ENCODE data around the gene DSCAML1. TPM values are rescaled to one million over a fixed set of nuclear protein-coding genes. Genes with fewer than 3 reads are reported as not detected.

Gene DSCAML1
- total RNA-seq, 1 donor from 2014 or later = not detected

- peaks cover 28% of the 10 kb centered on the region for H3K4me1 Mint-ChIP-seq (ENCODE audit: unreplicated experiment)
Observed at GRCh38 chr11:117817368-117818040, 20.5 kb upstream of the DSCAML1 start.

GRCh38 chr11:117816846-117817367, 19.9 kb upstream of the DSCAML1 start:
- Mint-ChIP-seq H3K27me3 (ENCODE audit: unreplicated experiment) (no peaks in the 10 kb centered on the region), H3K36me3 (ENCODE audit: unreplicated experiment) (no peaks in the 10 kb centered on the region), H3K4me1 (ENCODE audit: unreplicated experiment) (peaks cover 28% of the 10 kb centered on the region), H3K9me3 (ENCODE audit: unreplicated experiment) (no peaks in the 10 kb centered on the region), H3K4me3 (ENCODE audit: unreplicated experiment) (no peak overlapping the region), H3K27ac (ENCODE audit: unreplicated experiment) (peak overlapping the region; percentile 44)
- TF ChIP-seq CTCF (IDR thresholded peaks at IDR 0.05) = no peak
- no peak for DNase-seq (ENCODE audit: extremely low spot score, unreplicated experiment)

More at GRCh38 chr11:117817368-117818040, 20.5 kb upstream of the DSCAML1 start:
- Mint-ChIP-seq H3K27ac (ENCODE audit: unreplicated experiment) (peak overlapping the region; percentile 44), H3K9me3 (ENCODE audit: unreplicated experiment) (no peaks in the 10 kb centered on the region), H3K36me3 (ENCODE audit: unreplicated experiment) (no peaks in the 10 kb centered on the region), H3K27me3 (ENCODE audit: unreplicated experiment) (no peaks in the 10 kb centered on the region), H3K4me3 (ENCODE audit: unreplicated experiment) (no peak overlapping the region)
- TF ChIP-seq CTCF (IDR thresholded peaks at IDR 0.05) = peak; percentile 98
- peak; percentile 93 for DNase-seq (ENCODE audit: extremely low spot score, unreplicated experiment)

DNA sequence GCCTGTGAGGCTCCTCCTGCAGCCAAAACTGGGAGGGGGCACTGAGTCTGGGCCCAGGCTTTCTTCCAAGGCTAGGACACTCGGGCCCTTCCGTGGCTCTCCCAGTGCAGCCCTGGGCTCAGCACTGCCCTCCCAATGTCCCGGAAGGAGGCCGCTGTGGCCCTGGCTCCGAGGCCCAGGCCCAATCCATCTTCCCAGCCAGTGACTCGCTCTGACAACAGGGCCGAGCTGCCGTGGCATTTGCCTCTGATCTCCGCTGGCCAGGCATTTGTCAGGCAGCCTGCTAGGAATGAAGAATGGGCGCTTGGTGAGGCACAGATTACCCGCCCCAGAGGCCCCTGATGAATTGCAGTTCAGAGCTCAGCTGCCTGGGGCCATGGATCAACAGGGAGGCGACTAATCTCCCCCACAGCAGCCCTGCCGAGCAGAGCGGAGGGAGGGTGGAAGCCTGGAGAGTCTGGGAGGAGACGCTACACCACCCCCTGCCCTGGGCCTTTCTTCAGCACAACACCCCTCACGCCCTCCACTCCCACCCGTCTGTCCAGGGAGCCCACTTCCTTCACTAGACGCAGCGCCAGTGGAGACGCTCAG, 19.2 kb upstream of the DSCAML1 start:
- Mint-ChIP-seq H3K4me3 (ENCODE audit: unreplicated experiment) (no peak overlapping the region), H3K9me3 (ENCODE audit: unreplicated experiment) (no peaks in the 10 kb centered on the region), H3K4me1 (ENCODE audit: unreplicated experiment) (peaks cover 28% of the 10 kb centered on the region), H3K36me3 (ENCODE audit: unreplicated experiment) (no peaks in the 10 kb centered on the region), H3K27ac (ENCODE audit: unreplicated experiment) (peak overlapping the region; percentile 65), H3K27me3 (ENCODE audit: unreplicated experiment) (peaks cover 2% of the 10 kb centered on the region)
- TF ChIP-seq CTCF (IDR thresholded peaks at IDR 0.05) = no peak
- no peak for DNase-seq (ENCODE audit: extremely low spot score, unreplicated experiment)

DNA sequence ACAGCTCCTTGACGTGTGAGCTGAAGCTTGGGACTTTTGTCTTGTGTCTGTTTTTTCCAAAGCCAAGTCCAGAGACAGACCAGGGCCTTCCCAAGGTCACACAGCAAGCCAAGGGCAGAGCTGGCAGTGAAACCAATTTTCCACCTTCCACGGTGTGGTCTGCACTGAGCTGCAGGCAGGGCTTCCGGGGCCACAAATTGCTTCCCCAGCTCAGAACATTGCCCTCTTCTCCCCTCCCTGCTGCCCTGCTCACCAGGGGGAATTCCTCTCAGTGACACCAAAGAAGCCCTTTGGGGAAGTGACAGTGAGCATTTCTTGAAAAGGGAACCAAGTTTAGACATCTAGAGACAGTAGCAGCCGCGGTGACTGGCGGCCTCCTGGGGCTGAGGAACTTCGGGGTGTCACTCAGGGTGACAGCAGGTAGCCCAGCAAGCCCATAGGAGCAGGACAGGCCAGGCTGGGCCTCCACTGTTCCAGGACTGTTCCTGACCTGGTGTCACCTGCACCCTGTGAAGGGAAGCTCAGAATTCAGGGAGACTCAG, 18.3 kb upstream of the DSCAML1 start:
- Mint-ChIP-seq H3K36me3 (ENCODE audit: unreplicated experiment) (no peaks in the 10 kb centered on the region), H3K4me1 (ENCODE audit: unreplicated experiment) (peaks cover 28% of the 10 kb centered on the region), H3K4me3 (ENCODE audit: unreplicated experiment) (no peak overlapping the region), H3K27me3 (ENCODE audit: unreplicated experiment) (peaks cover 9% of the 10 kb centered on the region), H3K27ac (ENCODE audit: unreplicated experiment) (peak overlapping the region; percentile 16), H3K9me3 (ENCODE audit: unreplicated experiment) (no peaks in the 10 kb centered on the region)
- DNase-seq (ENCODE audit: extremely low spot score, unreplicated experiment) = no peak
- no peak for TF ChIP-seq CTCF (IDR thresholded peaks at IDR 0.05)

GRCh38 chr11:117814766-117815261, 17.8 kb upstream of the DSCAML1 start:
- peaks cover 30% of the 10 kb centered on the region for H3K4me1 Mint-ChIP-seq (ENCODE audit: unreplicated experiment)

More at GRCh38 chr11:117814766-117815261, 17.8 kb upstream of the DSCAML1 start:
- Mint-ChIP-seq H3K27me3 (ENCODE audit: unreplicated experiment) (peaks cover 11% of the 10 kb centered on the region), H3K27ac (ENCODE audit: unreplicated experiment) (peak overlapping the region; percentile 28), H3K9me3 (ENCODE audit: unreplicated experiment) (no peaks in the 10 kb centered on the region), H3K36me3 (ENCODE audit: unreplicated experiment) (no peaks in the 10 kb centered on the region), H3K4me3 (ENCODE audit: unreplicated experiment) (no peak overlapping the region)
- no peak for DNase-seq (ENCODE audit: extremely low spot score, unreplicated experiment)
- TF ChIP-seq CTCF (IDR thresholded peaks at IDR 0.05) = no peak
